ENCODE data around the gene TRAPPC2.
A peak's percentile ranks its signal among the peaks of the same experiment; 100 is the strongest.

Gene TRAPPC2

GRCh38 chrX:13734278-13735172 lies at the start of gene TRAPPC2, which contains the start of gene OFD1:
TRAPPC2 (minus strand) TSS chrX:13734620; CDS start chrX:13719963, 14,657 bp downstream.
OFD1 (plus strand) TSS chrX:13734748; CDS start chrX:13735072, 324 bp downstream.
- peaks cover 77% of the 10 kb centered on the region for H3K36me3 ChIP-seq (ENCODE audit: control insufficient read depth, low read length)
- H3K4me2 ChIP-seq (ENCODE audit: low read length), result peak within 1 kb of the TSS; percentile 93
- H3K79me2 ChIP-seq (ENCODE audit: control insufficient read depth, low read length), result peaks cover 76% of the 10 kb centered on the region
- H3K9me2 ChIP-seq (replicated peaks; ENCODE audit: control insufficient read depth, low read length), result no peaks in the 10 kb centered on the region
- peak within 1 kb of the TSS; percentile 100 for H3K27ac ChIP-seq (ENCODE audit: low read depth, low read length)
- no peaks in the 10 kb centered on the region for H3K9me3 ChIP-seq (ENCODE audit: control insufficient read depth, insufficient read depth, low read length)
- peaks cover 38% of the 10 kb centered on the region for H3K4me1 ChIP-seq (ENCODE audit: control insufficient read depth, low read length)
- peaks cover 14% of the 10 kb centered on the region for H3F3A ChIP-seq (ENCODE audit: control insufficient read depth, insufficient read depth)
- TF ChIP-seq, protein P1, sequence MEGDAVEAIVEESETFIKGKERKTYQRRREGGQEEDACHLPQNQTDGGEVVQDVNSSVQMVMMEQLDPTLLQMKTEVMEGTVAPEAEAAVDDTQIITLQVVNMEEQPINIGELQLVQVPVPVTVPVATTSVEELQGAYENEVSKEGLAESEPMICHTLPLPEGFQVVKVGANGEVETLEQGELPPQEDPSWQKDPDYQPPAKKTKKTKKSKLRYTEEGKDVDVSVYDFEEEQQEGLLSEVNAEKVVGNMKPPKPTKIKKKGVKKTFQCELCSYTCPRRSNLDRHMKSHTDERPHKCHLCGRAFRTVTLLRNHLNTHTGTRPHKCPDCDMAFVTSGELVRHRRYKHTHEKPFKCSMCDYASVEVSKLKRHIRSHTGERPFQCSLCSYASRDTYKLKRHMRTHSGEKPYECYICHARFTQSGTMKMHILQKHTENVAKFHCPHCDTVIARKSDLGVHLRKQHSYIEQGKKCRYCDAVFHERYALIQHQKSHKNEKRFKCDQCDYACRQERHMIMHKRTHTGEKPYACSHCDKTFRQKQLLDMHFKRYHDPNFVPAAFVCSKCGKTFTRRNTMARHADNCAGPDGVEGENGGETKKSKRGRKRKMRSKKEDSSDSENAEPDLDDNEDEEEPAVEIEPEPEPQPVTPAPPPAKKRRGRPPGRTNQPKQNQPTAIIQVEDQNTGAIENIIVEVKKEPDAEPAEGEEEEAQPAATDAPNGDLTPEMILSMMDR (IDR thresholded peaks at IDR 0.05; ENCODE audit: low read depth, low read length, poor library complexity, severe bottlenecking), result no peak
- H3K27me3 ChIP-seq (ENCODE audit: control insufficient read depth, low read length), result no peaks in the 10 kb centered on the region
- H4K20me1 ChIP-seq (ENCODE audit: control insufficient read depth, insufficient read depth, low read depth, low read length), result no peaks in the 10 kb centered on the region
- peak within 1 kb of the TSS; percentile 91 for H3K4me3 ChIP-seq (ENCODE audit: low read length)

DNA sequence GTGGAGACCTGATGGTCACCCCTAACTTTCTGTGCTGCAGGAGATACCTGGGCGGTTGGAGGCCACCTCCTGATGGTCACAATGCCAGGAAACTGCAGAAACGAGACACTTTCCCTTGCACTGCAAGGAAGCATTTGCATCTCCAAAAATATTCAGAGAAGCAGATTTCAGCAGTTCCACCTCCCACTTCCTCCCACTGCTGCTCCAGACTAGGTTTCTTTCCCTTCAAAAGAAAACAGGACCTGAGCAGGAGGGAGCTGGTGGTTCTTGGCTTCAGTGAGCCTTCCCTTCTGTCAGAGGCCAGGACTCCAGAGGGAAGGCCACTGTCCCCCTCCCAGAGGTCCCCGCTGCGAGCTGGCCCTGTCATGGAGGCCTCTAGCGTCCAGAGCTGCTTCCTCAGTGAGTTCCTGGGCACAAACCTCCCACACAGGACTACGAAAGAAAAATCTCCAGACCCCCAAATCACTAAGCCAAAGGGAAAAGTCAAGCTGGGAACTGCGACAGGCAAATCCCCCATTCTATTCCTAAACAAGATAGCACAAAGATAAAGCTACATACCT lies 46.5 kb upstream of the TRAPPC2 start:
- no peaks in the 10 kb centered on the region for H3K27me3 ChIP-seq (ENCODE audit: control insufficient read depth, low read length)
- no peaks in the 10 kb centered on the region for H3K9me2 ChIP-seq (replicated peaks; ENCODE audit: control insufficient read depth, low read length)
- TF ChIP-seq, protein P1 (IDR thresholded peaks at IDR 0.05; ENCODE audit: low read depth, low read length, poor library complexity, severe bottlenecking), result no peak
- no peak for TF ChIP-seq EZH2phosphoT487 (IDR thresholded peaks at IDR 0.05; ENCODE audit: borderline replicate concordance, low read length)
- no peaks in the 10 kb centered on the region for H3K9me3 ChIP-seq (ENCODE audit: control insufficient read depth, insufficient read depth, low read length)
- no peaks in the 10 kb centered on the region for H3K79me2 ChIP-seq (ENCODE audit: control insufficient read depth, low read length)
- H3K4me2 ChIP-seq (ENCODE audit: low read length), result no peak overlapping the region
- no peaks in the 10 kb centered on the region for H4K20me1 ChIP-seq (ENCODE audit: control insufficient read depth, insufficient read depth, low read depth, low read length)
- no peak overlapping the region for H3K27ac ChIP-seq (ENCODE audit: low read depth, low read length)
- peaks cover 1% of the 10 kb centered on the region; the same call in 1 of the 2 replicates for H3K36me3 ChIP-seq (ENCODE audit: control insufficient read depth, low read length)
- H3K4me1 ChIP-seq (ENCODE audit: control insufficient read depth, low read length), result peaks cover 8% of the 10 kb centered on the region
- no peaks in the 10 kb centered on the region for H3F3A ChIP-seq (ENCODE audit: control insufficient read depth, insufficient read depth)
- H3K4me3 ChIP-seq (ENCODE audit: low read length), result no peak overlapping the region

GRCh38 chrX:13778916-13779315 lies 44.5 kb upstream of the TRAPPC2 start:
- Histone ChIP-seq H3K27me3 (ENCODE audit: control insufficient read depth, low read length) (no peaks in the 10 kb centered on the region), H3K79me2 (ENCODE audit: control insufficient read depth, low read length) (no peaks in the 10 kb centered on the region)

More at GRCh38 chrX:13778916-13779315, 44.5 kb upstream of the TRAPPC2 start:
- H4K20me1 ChIP-seq (ENCODE audit: control insufficient read depth, insufficient read depth, low read depth, low read length), result no peaks in the 10 kb centered on the region
- no peaks in the 10 kb centered on the region for H3K9me3 ChIP-seq (ENCODE audit: control insufficient read depth, insufficient read depth, low read length)
- no peaks in the 10 kb centered on the region for H3K9me2 ChIP-seq (replicated peaks; ENCODE audit: control insufficient read depth, low read length)
- H3K4me2 ChIP-seq (ENCODE audit: low read length), result no peak overlapping the region
- peaks cover 8% of the 10 kb centered on the region for H3K4me1 ChIP-seq (ENCODE audit: control insufficient read depth, low read length)
- TF ChIP-seq, protein P1 (IDR thresholded peaks at IDR 0.05; ENCODE audit: low read depth, low read length, poor library complexity, severe bottlenecking), result no peak
- H3K4me3 ChIP-seq (ENCODE audit: low read length), result no peak overlapping the region
- peaks cover 21% of the 10 kb centered on the region; the same call in 1 of the 2 replicates for H3K36me3 ChIP-seq (ENCODE audit: control insufficient read depth, low read length)
- H3F3A ChIP-seq (ENCODE audit: control insufficient read depth, insufficient read depth), result no peaks in the 10 kb centered on the region
- H3K27ac ChIP-seq (ENCODE audit: low read depth, low read length), result no peak overlapping the region

Data from DOHH2 (cell line).